GM12878 (cell line): ENCODE data around the gene SSNA1. TPM values are rescaled to one million over a fixed set of nuclear protein-coding genes. Genes with fewer than 3 reads are reported as not detected.

ENCODE experiments used
- ATAC-seq: fragments of 200-7000 bp; cut with Tn5 transposase; 3 replicates; pipeline ENCODE4 v1.9.1; 2020; ENCODE audit warnings: mild to moderate bottlenecking, moderate library complexity
- BruUV-seq: library from RNA; stranded (reverse); fragments of 400-500 nt; replicated peaks from 2 replicates; lab custom pipeline; 2021; lab: Mats Ljungman, UMichigan
- CTCF ChIA-PET: fragments of 300-600 bp; sonication (Branson Sonifier 250); formaldehyde crosslinking; extraction: SDS; loops from one replicate; lab custom pipeline; 2021; ENCODE audit warnings: inconsistent platforms; lab: Yijun Ruan, JAX
- POLR2A ChIA-PET: fragments of 350-600 bp; formaldehyde crosslinking; extraction: SDS; loops from one replicate; lab custom pipeline; 2021; ENCODE audit warnings: inconsistent platforms; lab: Charles Lee
- RAD21 ChIA-PET: fragments of 300-600 bp; sonication (Branson Sonifier 250); formaldehyde crosslinking; loops from one replicate; lab custom pipeline; 2023; ENCODE audit warnings: antibody characterized with exemption; ENCODE audit not compliant: unreplicated experiment; lab: Charles Lee
- SMC1A ChIA-PET: fragments of 300-600 bp; sonication (Branson Sonifier 250); formaldehyde crosslinking; loops from one replicate; lab custom pipeline; 2023; ENCODE audit not compliant: unreplicated experiment, uncharacterized antibody; lab: Charles Lee
- DNase-seq: peaks from one replicate; pipeline ENCODE4 v3.0.0-alpha.2; 2011; ENCODE audit warnings: low read depth, low spot score
- FAIRE-seq: peaks from 3 replicates; lab custom pipeline; 2011; peaks lifted over from hg19 to GRCh38; lab: Jason Lieb, UNC
- H2AFZ ChIP-seq: 2 replicates; pipeline ENCODE4 v1.6.0; 2011; ENCODE audit warnings: low read depth, low read length, control low read depth; ENCODE audit not compliant: control insufficient read depth
- H3K27ac ChIP-seq: 2 replicates; pipeline ENCODE4 v1.5.1; 2011; ENCODE audit warnings: control low read depth; ENCODE audit not compliant: control insufficient read depth, insufficient read depth
- H3K27me3 ChIP-seq, 2 experiments: replicated peaks in 1 of 2; 2 replicates each; pipeline versions ENCODE4 v1.6.0 to v1.6.1; 2011; ENCODE audit warnings: low read length in 1 of 2; ENCODE audit not compliant: control insufficient read depth in 2 of 2, insufficient read depth in 2 of 2
- H3K36me3 ChIP-seq, 2 experiments: 2 replicates each; pipeline ENCODE4 v1.5.1; 2011; ENCODE audit warnings: low read length in 1 of 2; ENCODE audit not compliant: control insufficient read depth in 2 of 2, insufficient read depth in 2 of 2
- H3K4me1 ChIP-seq: 2 replicates; pipeline ENCODE4 v1.6.1; 2011; ENCODE audit warnings: mild to moderate bottlenecking, low read length, moderate library complexity, mixed read lengths; ENCODE audit not compliant: control insufficient read depth, insufficient read depth
- H3K4me2 ChIP-seq: 2 replicates; pipeline ENCODE4 v1.6.0; 2011; ENCODE audit warnings: control low read depth; ENCODE audit not compliant: control insufficient read depth, insufficient read depth
- H3K4me3 ChIP-seq: fragments of 200-600 bp; sonication (generic); 2 replicates; pipeline ENCODE4 v1.5.1; 2016
- H3K79me2 ChIP-seq: 2 replicates; pipeline ENCODE4 v1.6.0; 2011; ENCODE audit warnings: low read length; ENCODE audit not compliant: control insufficient read depth, insufficient read depth
- H3K9ac ChIP-seq: 2 replicates; pipeline ENCODE4 v1.8.0; 2011; ENCODE audit warnings: low read length, control low read depth, mixed read lengths; ENCODE audit not compliant: control insufficient read depth, insufficient read depth
- H3K9me3 ChIP-seq: replicated peaks from 3 replicates; pipeline ENCODE4 v1.5.1; 2011; ENCODE audit warnings: mild to moderate bottlenecking, low read length; ENCODE audit not compliant: control insufficient read depth, insufficient read depth
- H4K20me1 ChIP-seq: 2 replicates; pipeline ENCODE4 v1.6.0; 2011; ENCODE audit not compliant: control insufficient read depth, insufficient read depth
- BACH1 ChIP-seq: fragments of 450-650 bp; IDR thresholded peaks from 2 replicates; pipeline ENCODE4 v1.6.1; 2017; ENCODE audit warnings: mild to moderate bottlenecking, borderline replicate concordance
- BCL11A ChIP-seq: IDR thresholded peaks from 2 replicates; pipeline ENCODE4 v1.6.1; 2011; ENCODE audit warnings: low read depth, low read length
- ELK1 ChIP-seq: IDR thresholded peaks from 2 replicates; pipeline ENCODE4 v1.6.1; 2012; ENCODE audit warnings: low read depth, low read length, improper control_type of control experiment
- MEF2B ChIP-seq: fragments of 450-650 bp; IDR thresholded peaks from 2 replicates; pipeline ENCODE4 v1.6.1; 2018; ENCODE audit warnings: mild to moderate bottlenecking, moderate library complexity; ENCODE audit not compliant: partially characterized antibody, poor library complexity, severe bottlenecking
- NFYA ChIP-seq: IDR thresholded peaks from 2 replicates; pipeline ENCODE4 v1.6.1; 2011; ENCODE audit warnings: low read depth, mild to moderate bottlenecking, low read length, improper control_type of control experiment, borderline replicate concordance
- POLR2AphosphoS2 ChIP-seq: IDR thresholded peaks from 2 replicates; pipeline ENCODE4 v1.6.1; 2011; ENCODE audit warnings: low read depth, mild to moderate bottlenecking, low read length, improper control_type of control experiment, moderate library complexity
- REST ChIP-seq: IDR thresholded peaks from 2 replicates; pipeline ENCODE4 v1.6.1; 2012; ENCODE audit warnings: mild to moderate bottlenecking, low read depth, low read length
- WGBS: methylation state at CpG from one replicate; pipeline ENCODE4 v1.1.6; 2016; ENCODE audit warnings: low lambda C conversion rate; ENCODE audit not compliant: insufficient replicate concordance, insufficient coverage; ENCODE audit errors: missing lambda C conversion rate; 5-methylcytosine and 5-hydroxymethylcytosine counted together
- in situ Hi-C: fragments of 300-500 bp; cut with MboI; formaldehyde crosslinking; loops from 9 replicates; pipeline ENCODE4 v1.14.3; 2018; ENCODE audit warnings: mixed read lengths
- intact Hi-C: fragments of 100-400 bp; cut with micrococcal nuclease; formaldehyde crosslinking; loops from one replicate; pipeline ENCODE4 v1.14.2; 2022; ENCODE audit not compliant: unreplicated experiment
- polyA plus RNA-seq, 11 experiments: library from polyadenylated mRNA; depleted of rRNA in 4 of 11; unstranded in 6 of 11; stranded (reverse) in 5 of 11; fragments of >200 nt; fragmentation: Nextera tagmentation in 4 of 11; fragmentation: Illumina TruSeq in 1 of 11; extraction: Ambion mirVana in 4 of 11; extraction: Trizol in 1 of 11; gene quantifications; 1 replicate in 1 of 11; 2 replicates in 10 of 11; pipeline versions ENCODE4 v1.2.1 to v1.2.3, GENCODE V29; 2011 to 2016; ENCODE audit warnings: inconsistent platforms in 2 of 11, missing spikeins in 2 of 11, low read depth in 1 of 11
- total RNA-seq, 4 experiments: library from RNA; depleted of rRNA in 3 of 4; stranded (reverse); fragments of >200 nt in 3 of 4; fragmentation: Illumina TruSeq in 1 of 4; extraction: Trizol in 1 of 4; gene quantifications; 2 replicates each; pipeline versions ENCODE4 v1.2.1 to v1.2.3, GENCODE V29; 2013 to 2021
- TF ChIP-seq, protein P1 (sequence below): IDR thresholded peaks from 2 replicates; pipeline ENCODE4 v1.6.1; 2012; ENCODE audit warnings: low read length, inconsistent platforms
- TF ChIP-seq, protein P2 (sequence below): fragments of 450-650 bp; IDR thresholded peaks from 2 replicates; pipeline ENCODE4 v1.6.1; 2018; ENCODE audit warnings: mild to moderate bottlenecking, low read depth, moderate library complexity; ENCODE audit not compliant: partially characterized antibody

The SSNA1 gene
- total and polyA plus RNA-seq, 10 of the 15 experiments (the other 5 are each of a cell fraction or from before 2014, with no cell fraction given) = 0.63 to 139 (median 78.0) TPM

DNA sequence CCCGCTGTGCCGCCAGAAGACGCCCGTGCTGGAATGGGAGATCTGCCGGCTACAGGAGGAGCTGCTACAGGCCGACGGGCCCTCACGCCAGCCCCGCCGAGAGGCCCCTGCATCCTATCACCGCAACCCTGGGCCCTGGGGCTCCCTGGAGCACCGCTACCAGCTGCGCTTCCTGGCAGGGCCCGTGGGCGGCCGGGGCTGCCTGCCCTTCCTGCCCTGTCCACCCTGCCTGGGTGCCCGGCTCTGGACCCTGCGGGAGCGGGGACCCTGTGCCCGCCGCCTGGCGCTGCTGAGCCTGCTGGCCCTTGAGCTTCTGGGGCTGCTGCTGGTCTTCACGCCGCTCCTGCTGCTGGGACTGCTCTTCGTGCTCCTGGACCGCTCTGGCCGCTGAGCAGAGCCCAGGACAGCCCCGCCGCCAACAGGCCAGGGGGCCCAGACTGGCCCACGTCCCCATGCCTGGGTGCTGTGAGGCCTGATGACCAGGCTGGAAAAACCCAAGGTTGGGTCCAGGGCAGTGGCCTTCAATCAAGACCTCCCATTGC lies 29.8 kb downstream of the SSNA1 start:
- DNase-seq (no peak), FAIRE-seq (no peak), ATAC-seq (no peak)
- no peaks in the 10 kb centered on the region for H3K79me2 ChIP-seq
- H3K4me2 ChIP-seq = no peak overlapping the region
- in situ Hi-C loops (no loop called here), intact Hi-C loops (no loop called here)
- no peak overlapping the region for H2AFZ ChIP-seq
- CTCF ChIA-PET = no interaction called here
- H3K4me3 ChIP-seq = no peak overlapping the region
- no peak overlapping the region for H3K27ac ChIP-seq
- H3K9me3 ChIP-seq = no peaks in the 10 kb centered on the region
- 88% methylated on average over 29 of the region's 30 CpGs for WGBS
- H3K36me3 ChIP-seq = peaks cover 0 to 2% of the 10 kb centered on the region in 2 experiments; a peak in 2 of 4 replicates
- no peak overlapping the region for H3K9ac ChIP-seq
- SMC1A ChIA-PET = no interaction called here
- TF ChIP-seq MEF2B (no peak), ELK1 (no peak), NFYA (no peak), BACH1 (no peak), POLR2AphosphoS2 (no peak), BCL11A (no peak), REST (no peak)
- TF ChIP-seq, protein P1, sequence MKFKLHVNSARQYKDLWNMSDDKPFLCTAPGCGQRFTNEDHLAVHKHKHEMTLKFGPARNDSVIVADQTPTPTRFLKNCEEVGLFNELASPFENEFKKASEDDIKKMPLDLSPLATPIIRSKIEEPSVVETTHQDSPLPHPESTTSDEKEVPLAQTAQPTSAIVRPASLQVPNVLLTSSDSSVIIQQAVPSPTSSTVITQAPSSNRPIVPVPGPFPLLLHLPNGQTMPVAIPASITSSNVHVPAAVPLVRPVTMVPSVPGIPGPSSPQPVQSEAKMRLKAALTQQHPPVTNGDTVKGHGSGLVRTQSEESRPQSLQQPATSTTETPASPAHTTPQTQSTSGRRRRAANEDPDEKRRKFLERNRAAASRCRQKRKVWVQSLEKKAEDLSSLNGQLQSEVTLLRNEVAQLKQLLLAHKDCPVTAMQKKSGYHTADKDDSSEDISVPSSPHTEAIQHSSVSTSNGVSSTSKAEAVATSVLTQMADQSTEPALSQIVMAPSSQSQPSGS = no peak
- TF ChIP-seq, protein P2, sequence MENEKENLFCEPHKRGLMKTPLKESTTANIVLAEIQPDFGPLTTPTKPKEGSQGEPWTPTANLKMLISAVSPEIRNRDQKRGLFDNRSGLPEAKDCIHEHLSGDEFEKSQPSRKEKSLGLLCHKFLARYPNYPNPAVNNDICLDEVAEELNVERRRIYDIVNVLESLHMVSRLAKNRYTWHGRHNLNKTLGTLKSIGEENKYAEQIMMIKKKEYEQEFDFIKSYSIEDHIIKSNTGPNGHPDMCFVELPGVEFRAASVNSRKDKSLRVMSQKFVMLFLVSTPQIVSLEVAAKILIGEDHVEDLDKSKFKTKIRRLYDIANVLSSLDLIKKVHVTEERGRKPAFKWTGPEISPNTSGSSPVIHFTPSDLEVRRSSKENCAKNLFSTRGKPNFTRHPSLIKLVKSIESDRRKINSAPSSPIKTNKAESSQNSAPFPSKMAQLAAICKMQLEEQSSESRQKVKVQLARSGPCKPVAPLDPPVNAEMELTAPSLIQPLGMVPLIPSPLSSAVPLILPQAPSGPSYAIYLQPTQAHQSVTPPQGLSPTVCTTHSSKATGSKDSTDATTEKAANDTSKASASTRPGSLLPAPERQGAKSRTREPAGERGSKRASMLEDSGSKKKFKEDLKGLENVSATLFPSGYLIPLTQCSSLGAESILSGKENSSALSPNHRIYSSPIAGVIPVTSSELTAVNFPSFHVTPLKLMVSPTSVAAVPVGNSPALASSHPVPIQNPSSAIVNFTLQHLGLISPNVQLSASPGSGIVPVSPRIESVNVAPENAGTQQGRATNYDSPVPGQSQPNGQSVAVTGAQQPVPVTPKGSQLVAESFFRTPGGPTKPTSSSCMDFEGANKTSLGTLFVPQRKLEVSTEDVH = no peak
- RAD21 ChIA-PET = no interaction called here
- POLR2A ChIA-PET = interaction anchor here (1.4 kb wide), 1 partner anchor 17 kb away, joined by 4 read pairs; the partner anchor contains the start of gene TPRN
- BruUV-seq = no TSS peak
- peaks cover 5% of the 10 kb centered on the region; the same call in 1 of the 2 replicates for H3K4me1 ChIP-seq
- H3K27me3 ChIP-seq = no peaks in the 10 kb centered on the region
- H4K20me1 ChIP-seq = no peaks in the 10 kb centered on the region
